22Rv1 (cell line): ENCODE measurements around the gene SLC34A3.

Experiments
- H3K27ac ChIP-seq: fragments of 450-650 bp; 2 replicates; pipeline ENCODE4 v1.5.1; 2017
- ZFX ChIP-seq: fragments of 450-650 bp; IDR thresholded peaks from 2 replicates; pipeline ENCODE4 v1.6.1; 2017; ENCODE audit warnings: antibody characterized with exemption, borderline replicate concordance
- TF ChIP-seq, protein P1 (sequence below): fragments of 450-650 bp; IDR thresholded peaks from 2 replicates; pipeline ENCODE4 v1.5.1; 2017; ENCODE audit warnings: mild to moderate bottlenecking

SLC34A3 gene

DNA sequence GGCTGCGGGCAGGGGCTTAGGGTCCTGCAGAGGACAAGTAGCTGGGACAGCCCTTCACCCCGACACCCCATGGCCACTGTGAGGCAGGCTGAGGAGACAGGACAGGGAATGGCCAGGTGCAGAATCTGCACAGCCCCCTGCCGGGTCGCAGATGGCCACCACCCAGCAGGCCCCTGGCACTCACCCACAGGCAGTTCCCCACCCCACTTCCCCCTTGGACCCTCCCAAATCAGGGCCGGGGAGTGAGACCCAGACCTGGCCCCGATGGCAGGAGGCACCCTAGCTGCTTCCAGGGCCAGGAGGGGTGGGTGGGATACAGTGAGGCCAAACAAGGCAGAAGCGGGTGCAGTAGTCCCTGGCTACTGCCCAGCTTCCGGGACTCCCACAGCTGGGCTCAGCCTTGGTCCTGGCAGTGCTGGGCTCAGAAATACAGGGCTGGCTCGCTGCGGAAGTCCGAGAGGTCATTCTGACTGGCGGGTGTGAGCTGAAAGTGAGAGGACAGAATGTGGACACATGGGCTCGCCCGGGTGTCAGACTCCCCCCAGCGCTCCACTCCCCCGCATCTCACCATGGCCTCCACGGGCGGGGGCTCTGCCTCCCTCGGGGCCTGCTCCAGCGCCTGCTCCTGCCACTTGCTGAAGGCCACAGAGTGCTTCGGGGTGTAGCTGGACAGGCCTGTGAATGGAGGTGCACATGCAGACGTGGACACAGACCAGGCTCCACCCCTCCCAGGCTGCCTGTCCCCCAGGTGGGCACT is 38.8 kb upstream of the SLC34A3 start:
- TF ChIP-seq, protein P1, sequence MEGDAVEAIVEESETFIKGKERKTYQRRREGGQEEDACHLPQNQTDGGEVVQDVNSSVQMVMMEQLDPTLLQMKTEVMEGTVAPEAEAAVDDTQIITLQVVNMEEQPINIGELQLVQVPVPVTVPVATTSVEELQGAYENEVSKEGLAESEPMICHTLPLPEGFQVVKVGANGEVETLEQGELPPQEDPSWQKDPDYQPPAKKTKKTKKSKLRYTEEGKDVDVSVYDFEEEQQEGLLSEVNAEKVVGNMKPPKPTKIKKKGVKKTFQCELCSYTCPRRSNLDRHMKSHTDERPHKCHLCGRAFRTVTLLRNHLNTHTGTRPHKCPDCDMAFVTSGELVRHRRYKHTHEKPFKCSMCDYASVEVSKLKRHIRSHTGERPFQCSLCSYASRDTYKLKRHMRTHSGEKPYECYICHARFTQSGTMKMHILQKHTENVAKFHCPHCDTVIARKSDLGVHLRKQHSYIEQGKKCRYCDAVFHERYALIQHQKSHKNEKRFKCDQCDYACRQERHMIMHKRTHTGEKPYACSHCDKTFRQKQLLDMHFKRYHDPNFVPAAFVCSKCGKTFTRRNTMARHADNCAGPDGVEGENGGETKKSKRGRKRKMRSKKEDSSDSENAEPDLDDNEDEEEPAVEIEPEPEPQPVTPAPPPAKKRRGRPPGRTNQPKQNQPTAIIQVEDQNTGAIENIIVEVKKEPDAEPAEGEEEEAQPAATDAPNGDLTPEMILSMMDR = no peak
- no peak for TF ChIP-seq ZFX
- H3K27ac ChIP-seq = no peak overlapping the region

DNA sequence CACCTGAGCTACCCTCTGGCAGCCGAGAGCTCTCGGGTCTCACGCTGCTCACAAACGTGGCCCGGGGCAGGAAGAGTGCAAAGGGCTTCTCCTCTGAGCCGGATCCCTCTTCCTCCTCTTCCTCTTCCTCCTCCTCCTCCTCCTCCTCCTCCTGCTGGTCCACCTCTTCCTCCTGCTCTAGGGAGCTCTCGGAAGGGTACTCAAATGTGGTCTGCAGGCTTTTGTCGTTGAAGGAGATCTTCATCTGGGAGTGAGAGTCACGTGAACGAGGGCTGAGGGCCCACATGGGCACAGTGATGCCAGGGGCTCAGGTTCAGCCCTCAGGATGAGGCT is 38.3 kb upstream of the SLC34A3 start:
- TF ChIP-seq ZFX = no peak
- TF ChIP-seq, protein P1 = no peak
- H3K27ac ChIP-seq = no peak overlapping the region

- TF ChIP-seq, protein P1 = no peak
- TF ChIP-seq ZFX = no peak
Measured at GRCh38 chr9:137192859-137193258, 37.8 kb upstream of the SLC34A3 start.

GRCh38 chr9:137193771-137194170 is 36.9 kb upstream of the SLC34A3 start:
- TF ChIP-seq, protein P1 = no peak
- TF ChIP-seq ZFX = no peak
- peak overlapping the region; percentile 32; the same call in 1 of the 2 replicates for H3K27ac ChIP-seq

More at GRCh38 chr9:137192859-137193258, 37.8 kb upstream of the SLC34A3 start:
- H3K27ac ChIP-seq = peak overlapping the region; percentile 32; the same call in 1 of the 2 replicates

- H3K27ac ChIP-seq = 0 out of 2 replicates have a peak overlapping the region, but pooled peaks have one; percentile 32
- TF ChIP-seq ZFX = no peak
- TF ChIP-seq, protein P1 = no peak
Measured at GRCh38 chr9:137194388-137194787, 36.3 kb upstream of the SLC34A3 start.

GRCh38 chr9:137194909-137195308 is 35.8 kb upstream of the SLC34A3 start:
- peak overlapping the region; percentile 32; the same call in 1 of the 2 replicates for H3K27ac ChIP-seq
- TF ChIP-seq ZFX = no peak
- TF ChIP-seq, protein P1 = no peak

DNA sequence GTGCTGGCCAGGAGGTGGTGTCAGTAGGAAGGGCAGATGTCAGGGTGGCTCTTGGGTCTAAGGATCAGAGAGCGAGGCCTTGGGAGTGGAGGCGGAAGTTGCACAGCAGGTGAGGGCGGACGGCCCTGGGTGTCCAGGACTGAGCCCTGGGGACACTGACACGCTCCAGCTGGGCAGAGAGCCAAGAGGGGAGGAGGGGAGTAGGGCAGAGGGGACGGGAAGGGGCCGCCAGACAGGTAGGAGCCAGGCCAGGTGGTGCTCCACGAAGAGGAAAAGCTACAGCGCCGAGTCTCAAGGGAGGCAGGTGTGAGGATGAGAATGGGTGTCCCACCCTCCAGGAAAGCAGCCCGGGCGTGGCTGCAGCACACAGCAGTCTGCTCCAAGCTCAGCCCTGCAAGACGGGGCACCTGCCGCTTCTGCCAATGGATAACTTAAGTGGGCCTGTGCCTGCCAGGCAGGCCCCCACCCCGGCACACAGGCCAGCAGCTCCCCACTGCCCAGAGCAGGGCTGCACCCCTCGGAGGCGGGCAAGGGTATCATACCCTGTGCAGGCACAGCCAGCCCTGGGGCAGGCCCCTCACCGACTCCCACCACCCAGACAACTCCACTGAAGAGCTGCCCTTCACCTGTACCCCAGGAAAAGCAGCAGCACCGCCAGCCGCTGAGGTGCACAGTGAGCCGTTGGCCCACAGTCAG is 35.0 kb upstream of the SLC34A3 start:
- peak overlapping the region; percentile 32; the same call in 1 of the 2 replicates for H3K27ac ChIP-seq
- TF ChIP-seq, protein P1 = no peak
- TF ChIP-seq ZFX = no peak
